PC-3 (cell line): ENCODE data around the gene GPR26. TPM values are rescaled to one million over a fixed set of nuclear protein-coding genes. Genes with fewer than 3 reads are reported as not detected.

ENCODE experiments used
- ATAC-seq: fragments of 200-7000 bp; cut with Tn5 transposase; 2 replicates; pipeline ENCODE4 v1.9.1; 2020; ENCODE audit warnings: mild to moderate bottlenecking, moderate library complexity
- BruUV-seq: library from RNA; stranded (reverse); fragments of 400-500 nt; replicated peaks from 2 replicates; lab custom pipeline; 2021; lab: Mats Ljungman, UMichigan
- CTCF ChIA-PET: fragments of 300-600 bp; sonication (Branson Sonifier 250); formaldehyde crosslinking; loops from one replicate; lab custom pipeline; 2022; ENCODE audit warnings: antibody characterized with exemption; lab: Charles Lee
- POLR2A ChIA-PET: fragments of 300-600 bp; sonication (Branson Sonifier 250); formaldehyde crosslinking; loops from one replicate; lab custom pipeline; 2022; ENCODE audit warnings: antibody characterized with exemption; ENCODE audit not compliant: unreplicated experiment; lab: Charles Lee
- DNase-seq: peaks from one replicate; pipeline ENCODE4 v3.0.0-alpha.2; 2015
- H2AFZ ChIP-seq: fragments of 300-600 bp; sonication (generic); 2 replicates; pipeline ENCODE4 v1.6.0; 2016; ENCODE audit warnings: antibody characterized with exemption, low read length
- H3F3A ChIP-seq: fragments of 300-600 bp; sonication (generic); one replicate; pipeline ENCODE4 v1.6.0; 2017; ENCODE audit warnings: antibody characterized with exemption, low read length, control low read depth, mild to moderate bottlenecking; ENCODE audit not compliant: unreplicated experiment
- H3K27ac ChIP-seq: fragments of 300-600 bp; sonication (generic); 2 replicates; pipeline ENCODE4 v1.5.1; 2016; ENCODE audit warnings: mild to moderate bottlenecking, low read length
- H3K27me3 ChIP-seq: fragments of 300-600 bp; sonication (generic); 2 replicates; pipeline ENCODE4 v1.6.1; 2016; ENCODE audit warnings: low read length, mixed read lengths
- H3K36me3 ChIP-seq: fragments of 300-600 bp; sonication (generic); 2 replicates; pipeline ENCODE4 v1.6.1; 2016; ENCODE audit warnings: low read depth, mixed run types, low read length, mixed read lengths
- H3K4me1 ChIP-seq: fragments of 300-600 bp; sonication (generic); 2 replicates; pipeline ENCODE4 v1.5.1; 2016; ENCODE audit warnings: low read length; ENCODE audit not compliant: insufficient read depth
- H3K4me2 ChIP-seq: fragments of 300-600 bp; sonication (generic); 2 replicates; pipeline ENCODE4 v1.6.0; 2016; ENCODE audit warnings: low read length
- H3K4me3 ChIP-seq: fragments of 300-600 bp; sonication (generic); 2 replicates; pipeline ENCODE4 v1.5.1; 2016; ENCODE audit warnings: mild to moderate bottlenecking, low read length, mixed read lengths
- H3K79me2 ChIP-seq: fragments of 300-600 bp; sonication (generic); 2 replicates; pipeline ENCODE4 v1.6.1; 2017; ENCODE audit warnings: low read length, mixed read lengths
- H3K9ac ChIP-seq: fragments of 300-600 bp; sonication (generic); 2 replicates; pipeline ENCODE4 v1.6.0; 2016; ENCODE audit warnings: mild to moderate bottlenecking, low read length
- H3K9me2 ChIP-seq: fragments of 300-600 bp; sonication (generic); replicated peaks from 2 replicates; pipeline ENCODE4 v1.6.1; 2016; ENCODE audit warnings: mixed run types, low read length, mixed read lengths
- H3K9me3 ChIP-seq: fragments of 300-600 bp; sonication (generic); 2 replicates; pipeline ENCODE4 v1.6.1; 2016; ENCODE audit warnings: low read length, mixed read lengths
- H4K20me1 ChIP-seq: fragments of 300-600 bp; sonication (generic); 2 replicates; pipeline ENCODE4 v1.6.1; 2016; ENCODE audit warnings: low read length, mixed read lengths
- CTCF ChIP-seq: fragments of 300-600 bp; sonication (generic); conservative IDR thresholded peaks from 2 replicates; pipeline ENCODE4 v1.5.1; 2017; ENCODE audit warnings: antibody characterized with exemption, low read depth, mild to moderate bottlenecking, low read length
- EZH2 ChIP-seq: fragments of 300-600 bp; sonication (generic); IDR thresholded peaks from one replicate; pipeline ENCODE4 v1.6.1; 2017; ENCODE audit warnings: antibody characterized with exemption, mild to moderate bottlenecking, low read length; ENCODE audit not compliant: unreplicated experiment
- EZH2phosphoT487 ChIP-seq: fragments of 300-600 bp; sonication (generic); IDR thresholded peaks from 2 replicates; pipeline ENCODE4 v1.6.1; 2018; ENCODE audit warnings: mild to moderate bottlenecking, antibody characterized with exemption, low read length, borderline replicate concordance
- intact Hi-C: fragments of 100-400 bp; cut with micrococcal nuclease; formaldehyde crosslinking; loops from 2 replicates; pipeline ENCODE4 v1.9.0; 2023
- total RNA-seq: library from RNA; depleted of rRNA; stranded (reverse); fragments of >200 nt; gene quantifications from 2 replicates; pipeline ENCODE4 v1.2.3, GENCODE V29; 2014

GPR26 gene
- total RNA-seq, 1 experiment from 2014 or later: not detected

- CTCF ChIA-PET: no interaction called here
- Histone ChIP-seq H2AFZ (no peak overlapping the region), H3K27ac (no peak overlapping the region), H3K4me3 (no peak overlapping the region), H3K4me1 (no peaks in the 10 kb centered on the region), H3K9ac (no peak overlapping the region), H3K27me3 (peaks cover 26% of the 10 kb centered on the region; the same call in 1 of the 2 replicates), H3K9me3 (no peaks in the 10 kb centered on the region), H3F3A (no peaks in the 10 kb centered on the region), H3K79me2 (no peaks in the 10 kb centered on the region), H3K36me3 (no peaks in the 10 kb centered on the region), H3K4me2 (no peak overlapping the region), H3K9me2 (no peaks in the 10 kb centered on the region), H4K20me1 (no peaks in the 10 kb centered on the region)
- no peak for TF ChIP-seq EZH2
- no peak for TF ChIP-seq CTCF
- no peak for TF ChIP-seq EZH2phosphoT487
- ATAC-seq: no peak
- BruUV-seq: no TSS peak
- no peak for DNase-seq
- intact Hi-C loops: no loop called here
- POLR2A ChIA-PET: no interaction called here
Measured at GRCh38 chr10:123648595-123648994, 17.6 kb upstream of the GPR26 start.

GRCh38 chr10:123649676-123650075 lies 16.5 kb upstream of the GPR26 start:
- Histone ChIP-seq H3K9me3 (no peaks in the 10 kb centered on the region), H4K20me1 (no peaks in the 10 kb centered on the region), H3F3A (no peaks in the 10 kb centered on the region), H2AFZ (no peak overlapping the region), H3K9ac (no peak overlapping the region), H3K36me3 (no peaks in the 10 kb centered on the region), H3K4me1 (no peaks in the 10 kb centered on the region), H3K4me3 (no peak overlapping the region), H3K27me3 (peaks cover 21% of the 10 kb centered on the region; the same call in 1 of the 2 replicates), H3K79me2 (no peaks in the 10 kb centered on the region), H3K27ac (no peak overlapping the region), H3K4me2 (no peak overlapping the region), H3K9me2 (no peaks in the 10 kb centered on the region)
- BruUV-seq: no TSS peak
- ATAC-seq: no peak
- DNase-seq: no peak
- ChIA-PET POLR2A (no interaction called here), CTCF (no interaction called here)
- TF ChIP-seq EZH2phosphoT487 (no peak), EZH2 (no peak), CTCF (no peak)
- intact Hi-C loops: no loop called here

DNA sequence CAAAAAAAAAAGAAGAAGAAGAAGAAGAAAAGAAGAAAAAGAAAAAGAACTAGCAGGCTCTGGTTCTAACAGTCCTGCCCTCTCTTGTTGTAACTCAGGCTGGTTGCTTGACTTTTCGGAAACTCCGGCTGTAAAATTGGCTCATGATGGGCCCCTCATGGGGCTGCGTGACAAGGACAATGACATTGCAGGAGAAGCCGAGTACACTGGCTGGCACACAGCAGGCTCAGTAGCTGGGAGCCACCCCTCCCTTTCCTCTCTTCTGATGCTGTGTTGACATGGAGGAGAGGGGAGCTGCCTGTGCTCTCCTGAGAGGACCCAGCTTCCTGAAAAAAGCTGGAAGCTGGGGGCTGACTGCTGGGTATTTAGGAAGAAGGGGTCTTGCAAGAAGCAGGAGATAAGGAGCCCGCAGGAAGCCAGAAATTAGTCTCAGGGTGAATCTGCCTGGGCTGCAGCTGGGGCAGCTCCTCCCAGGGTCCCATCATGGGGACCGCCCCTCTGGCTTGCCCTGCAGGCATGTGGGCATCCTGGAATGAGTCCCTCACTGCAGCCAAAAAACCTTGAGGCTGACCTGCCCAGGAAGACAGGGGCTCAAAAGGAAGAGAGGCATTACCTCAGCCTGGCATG lies 14.6 kb upstream of the GPR26 start:
- Histone ChIP-seq H2AFZ (no peak overlapping the region), H3K27ac (no peak overlapping the region), H3K4me3 (no peak overlapping the region), H3K36me3 (no peaks in the 10 kb centered on the region), H3K79me2 (no peaks in the 10 kb centered on the region), H4K20me1 (no peaks in the 10 kb centered on the region), H3K4me2 (no peak overlapping the region), H3K27me3 (peaks cover 13% of the 10 kb centered on the region; the same call in 1 of the 2 replicates), H3K9me3 (no peaks in the 10 kb centered on the region), H3K9ac (no peak overlapping the region), H3K4me1 (no peaks in the 10 kb centered on the region), H3F3A (no peaks in the 10 kb centered on the region), H3K9me2 (no peaks in the 10 kb centered on the region)
- POLR2A ChIA-PET: no interaction called here
- CTCF ChIA-PET: no interaction called here
- ATAC-seq (no peak), DNase-seq (no peak)
- intact Hi-C loops: no loop called here
- no TSS peak for BruUV-seq
- TF ChIP-seq EZH2: no peak
